DOHH2 (cell line): ENCODE data around the gene KREMEN1.

Experiments
- H3F3A ChIP-seq: fragments of 200-600 bp; sonication (generic), shearing (Covaris generic); 2 replicates; pipeline ENCODE4 v1.6.0; 2016; ENCODE audit warnings: antibody characterized with exemption, mild to moderate bottlenecking; ENCODE audit not compliant: control insufficient read depth, insufficient read depth
- H3K27ac ChIP-seq: fragments of 200-600 bp; sonication (generic); 2 replicates; pipeline ENCODE4 v1.5.1; 2014; ENCODE audit warnings: low read depth, mild to moderate bottlenecking, low read length, moderate library complexity
- H3K27me3 ChIP-seq: fragments of 200-600 bp; sonication (generic); 2 replicates; pipeline ENCODE4 v1.6.1; 2014; ENCODE audit warnings: mild to moderate bottlenecking, low read length, mixed read lengths; ENCODE audit not compliant: control insufficient read depth
- H3K36me3 ChIP-seq: fragments of 200-600 bp; sonication (generic); 2 replicates; pipeline ENCODE4 v1.6.1; 2014; ENCODE audit warnings: mild to moderate bottlenecking, low read length, moderate library complexity, mixed read lengths; ENCODE audit not compliant: control insufficient read depth
- H3K4me1 ChIP-seq: fragments of 200-600 bp; sonication (generic); 2 replicates; pipeline ENCODE4 v1.6.1; 2014; ENCODE audit warnings: mild to moderate bottlenecking, low read length, mixed read lengths; ENCODE audit not compliant: control insufficient read depth
- H3K4me2 ChIP-seq: fragments of 200-600 bp; sonication (generic); 2 replicates; pipeline ENCODE4 v1.6.0; 2014; ENCODE audit warnings: mild to moderate bottlenecking, low read length, moderate library complexity
- H3K4me3 ChIP-seq: fragments of 200-600 bp; sonication (generic); 2 replicates; pipeline ENCODE4 v1.5.1; 2014; ENCODE audit warnings: mild to moderate bottlenecking, low read length, mixed read lengths
- H3K79me2 ChIP-seq: fragments of 200-600 bp; sonication (generic); 2 replicates; pipeline ENCODE4 v1.6.1; 2014; ENCODE audit warnings: mild to moderate bottlenecking, low read length, mixed read lengths; ENCODE audit not compliant: control insufficient read depth
- H3K9me2 ChIP-seq: fragments of 200-600 bp; sonication (generic); replicated peaks from 2 replicates; pipeline ENCODE4 v1.6.1; 2014; ENCODE audit warnings: mild to moderate bottlenecking, low read length, mixed read lengths; ENCODE audit not compliant: control insufficient read depth
- H3K9me3 ChIP-seq: fragments of 200-600 bp; sonication (generic); 2 replicates; pipeline ENCODE4 v1.6.1; 2014; ENCODE audit warnings: antibody characterized with exemption, low read length, mixed read lengths; ENCODE audit not compliant: control insufficient read depth, insufficient read depth
- H4K20me1 ChIP-seq: fragments of 200-600 bp; sonication (generic); 2 replicates; pipeline ENCODE4 v1.6.0; 2014; ENCODE audit warnings: low read depth, mild to moderate bottlenecking, antibody characterized with exemption, low read length, moderate library complexity; ENCODE audit not compliant: control insufficient read depth, insufficient read depth
- CTCF ChIP-seq: fragments of 200-600 bp; sonication (generic); IDR thresholded peaks from one replicate; pipeline ENCODE4 v1.5.1; 2014; ENCODE audit warnings: antibody characterized with exemption, mild to moderate bottlenecking, low read depth, low read length; ENCODE audit not compliant: poor library complexity, severe bottlenecking
- EZH2phosphoT487 ChIP-seq: fragments of 200-600 bp; sonication (generic); IDR thresholded peaks from 2 replicates; pipeline ENCODE4 v1.6.1; 2017; ENCODE audit warnings: borderline replicate concordance, mild to moderate bottlenecking, antibody characterized with exemption, low read length, moderate library complexity, mixed read lengths

Gene KREMEN1

GRCh38 chr22:29121124-29121523 lies 48.3 kb downstream of the KREMEN1 start:
- Histone ChIP-seq H3K27ac (no peak overlapping the region), H3K36me3 (no peaks in the 10 kb centered on the region), H4K20me1 (no peaks in the 10 kb centered on the region), H3K9me3 (no peaks in the 10 kb centered on the region), H3K4me1 (no peaks in the 10 kb centered on the region), H3F3A (no peaks in the 10 kb centered on the region), H3K4me3 (no peak overlapping the region), H3K9me2 (no peaks in the 10 kb centered on the region), H3K27me3 (peaks cover 5% of the 10 kb centered on the region), H3K79me2 (no peaks in the 10 kb centered on the region), H3K4me2 (no peak overlapping the region)
- TF ChIP-seq EZH2phosphoT487 (no peak), CTCF (no peak)

- Histone ChIP-seq H3K79me2 (no peaks in the 10 kb centered on the region), H3K9me2 (no peaks in the 10 kb centered on the region), H3K27me3 (peaks cover 8% of the 10 kb centered on the region), H3K4me1 (no peaks in the 10 kb centered on the region), H4K20me1 (no peaks in the 10 kb centered on the region), H3F3A (no peaks in the 10 kb centered on the region), H3K9me3 (no peaks in the 10 kb centered on the region), H3K36me3 (no peaks in the 10 kb centered on the region), H3K4me2 (no peak overlapping the region), H3K4me3 (no peak overlapping the region), H3K27ac (no peak overlapping the region)
- TF ChIP-seq CTCF (no peak), EZH2phosphoT487 (no peak)
Observed at GRCh38 chr22:29122041-29122440, 49.2 kb downstream of the KREMEN1 start.

- Histone ChIP-seq H3K79me2 (no peaks in the 10 kb centered on the region), H3K9me2 (no peaks in the 10 kb centered on the region), H3K27ac (no peak overlapping the region), H3F3A (no peaks in the 10 kb centered on the region), H3K36me3 (no peaks in the 10 kb centered on the region), H3K4me1 (no peaks in the 10 kb centered on the region), H4K20me1 (no peaks in the 10 kb centered on the region), H3K4me2 (no peak overlapping the region), H3K9me3 (no peaks in the 10 kb centered on the region), H3K4me3 (no peak overlapping the region), H3K27me3 (peaks cover 11% of the 10 kb centered on the region)
- TF ChIP-seq CTCF (no peak), EZH2phosphoT487 (no peak)
Observed at GRCh38 chr22:29124777-29125442, 52.1 kb downstream of the KREMEN1 start.
